Stimulated activated CD4-positive, alpha-beta T cell treated with anti-CD3 and anti-CD28 coated beads, Interleukin-15, amount 100 ng/mL, for 24 hours (primary cell): Measurements from ENCODE around the gene NSRP1.
"Not testable (repeated sequence)": the region's sequence is repeated elsewhere in the genome, so short reads cannot be mapped to it uniquely, and the experiment has no call there.

Experiments used
- DNase-seq: peaks from one replicate; pipeline ENCODE4 v3.0.0-alpha.2; 2020

The NSRP1 gene

DNA sequence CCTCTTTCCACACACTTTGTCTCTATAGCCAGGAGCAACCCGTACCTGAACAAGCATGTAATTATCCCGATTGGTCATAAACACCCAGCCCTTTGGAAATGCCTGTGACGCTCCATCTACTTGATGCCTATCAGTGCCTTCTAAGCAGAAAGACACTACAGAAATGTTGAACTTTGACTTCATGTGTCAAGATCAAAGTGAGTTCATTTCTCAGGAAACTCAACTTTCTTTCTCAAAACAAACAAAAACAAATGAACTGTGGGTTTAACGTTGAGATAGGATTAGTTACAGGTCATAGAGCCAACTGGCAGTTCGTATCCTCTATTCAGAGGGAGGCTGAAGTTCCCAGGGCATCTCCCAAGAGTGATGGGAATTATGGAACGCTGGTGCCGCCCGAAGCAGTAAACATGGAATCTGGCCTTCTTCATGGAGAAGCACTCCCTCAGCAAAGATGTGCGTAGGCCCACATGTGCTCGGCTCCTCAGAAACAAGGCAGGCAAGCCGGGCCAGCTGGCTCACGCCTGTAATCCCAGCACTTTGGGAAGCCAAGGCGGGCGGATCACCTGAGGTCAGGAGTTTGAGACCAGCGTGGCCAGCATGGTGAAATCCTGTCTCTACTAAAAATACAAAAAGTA is 109.4 kb downstream of the NSRP1 start:
- DNase-seq: no peak

DNA sequence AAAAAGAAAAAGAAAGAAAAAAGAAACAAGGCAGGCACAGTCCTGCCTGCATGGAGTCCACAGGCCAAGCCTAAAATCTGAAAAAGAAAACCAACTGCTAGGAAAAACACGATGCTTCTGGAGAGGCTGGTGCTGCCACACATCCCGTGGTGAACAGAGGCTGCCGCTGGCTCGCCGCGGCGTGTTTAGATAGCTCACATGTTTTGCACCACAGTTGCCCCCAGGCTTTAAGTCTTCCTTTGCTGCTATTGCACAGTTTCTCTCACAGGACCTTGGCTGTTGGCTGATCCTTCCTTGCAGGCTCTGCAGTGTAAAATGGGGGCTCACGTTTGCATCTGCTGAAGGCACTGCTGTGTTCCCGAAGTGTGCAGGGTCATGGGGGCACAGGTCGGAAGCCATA is 110.3 kb downstream of the NSRP1 start:
- DNase-seq: no peak

DNA sequence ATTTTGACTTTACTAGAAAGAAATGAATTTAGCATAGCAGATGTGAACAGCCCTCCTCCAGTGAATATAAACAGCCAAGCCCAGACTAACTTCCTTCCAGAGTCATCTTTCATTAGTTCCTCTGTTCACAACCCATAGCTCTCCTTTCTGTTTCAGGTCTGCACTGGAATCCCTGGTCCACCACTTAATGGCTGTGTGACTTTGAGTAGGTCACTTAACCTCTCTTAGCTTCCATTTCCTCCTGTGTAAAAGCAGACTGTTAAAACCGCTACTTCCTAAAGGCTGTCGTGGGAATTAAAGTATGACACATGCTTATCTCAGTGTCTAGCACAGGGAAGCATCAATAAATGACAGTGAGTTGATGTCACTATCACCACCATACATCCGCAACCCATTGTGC is 111.4 kb downstream of the NSRP1 start:
- no peak for DNase-seq

GRCh38 chr17:30229012-30229411 is 112.4 kb downstream of the NSRP1 start:
- DNase-seq: no peak

- not testable (repeated sequence) for DNase-seq
These were observed 113.4 kb downstream of the NSRP1 start for GRCh38 chr17:30230009-30230408.

- DNase-seq: no peak
These were observed 114.0 kb downstream of the NSRP1 start for GRCh38 chr17:30230596-30231125.

GRCh38 chr17:30232015-30232823 is 115.6 kb downstream of the NSRP1 start:
- DNase-seq: no peak

- no peak for DNase-seq
These were observed 116.3 kb downstream of the NSRP1 start for GRCh38 chr17:30232824-30233427.

GRCh38 chr17:30234296-30234695 is 117.7 kb downstream of the NSRP1 start:
- no peak for DNase-seq

- no peak for DNase-seq
These were observed 118.3 kb downstream of the NSRP1 start for GRCh38 chr17:30234964-30235363.

GRCh38 chr17:30235386-30236296 is 119.0 kb downstream of the NSRP1 start, which contains the start of gene SLC6A4:
Gene SLC6A4 (minus strand): TSS chr17:30235697. CDS start chr17:30221958, 13,739 bp downstream.
- DNase-seq: no peak
